PFSK-1 (cell line): Measurements from ENCODE around the gene CACNA1B.

ENCODE experiments used
- POLR2AphosphoS5 ChIP-seq: IDR thresholded peaks from 2 replicates; pipeline ENCODE4 v1.6.1; 2012; ENCODE audit warnings: low read depth, mild to moderate bottlenecking, control low read depth, low read length, moderate library complexity
- REST ChIP-seq, 2 experiments: IDR thresholded peaks; 2 replicates each; pipeline versions ENCODE4 v1.6.1 to v1.8.0; 2011 to 2012; ENCODE audit warnings: low read depth in 2 of 2, low read length in 2 of 2, control low read depth in 1 of 2, inconsistent platforms in 1 of 2, mild to moderate bottlenecking in 1 of 2, moderate library complexity in 1 of 2; ENCODE audit not compliant: insufficient read depth in 1 of 2
- TAF1 ChIP-seq: IDR thresholded peaks from 2 replicates; pipeline ENCODE4 v1.6.1; 2012; ENCODE audit warnings: low read length, control low read depth, borderline replicate concordance; ENCODE audit not compliant: insufficient read depth

GRCh38 chr9:137919649-137920141 is 42.1 kb downstream of the CACNA1B start:
- no peak for TF ChIP-seq POLR2AphosphoS5
- no peak for TF ChIP-seq REST (IDR thresholded peaks at IDR 0.05; ENCODE audit: insufficient read depth in 1 of 2, low read depth in 2 of 2, low read length in 2 of 2)
- no peak for TF ChIP-seq TAF1
